Common myeloid progenitor, CD34-positive (primary cell): ENCODE results near the gene PRR18. TPM values are rescaled to one million over a fixed set of nuclear protein-coding genes. Genes with fewer than 3 reads are reported as not detected.
A peak's percentile ranks its signal among the peaks of the same experiment; 100 is the strongest.

Source experiments
- CTCF ChIA-PET: fragments of 350-600 bp; sonication (Branson Sonifier 250); formaldehyde crosslinking; loops from one replicate; lab custom pipeline; 2021; ENCODE audit warnings: antibody characterized with exemption; lab: Charles Lee
- POLR2A ChIA-PET: fragments of 350-600 bp; sonication (Branson Sonifier 250); formaldehyde crosslinking; loops from one replicate; lab custom pipeline; 2021; ENCODE audit warnings: antibody characterized with exemption; lab: Charles Lee
- DNase-seq, 3 donors: peaks; one replicate each; pipeline versions ENCODE4 v3.0.0 to v3.0.0-alpha.2; 2013
- H3K27ac ChIP-seq, 2 experiments: 1 replicate in 1 of 2; 2 replicates in 1 of 2; pipeline ENCODE4 v1.7.0; 2013; ENCODE audit warnings: inconsistent platforms in 2 of 2, low read length in 2 of 2, mild to moderate bottlenecking in 2 of 2, low read depth in 1 of 2, moderate library complexity in 1 of 2; ENCODE audit not compliant: severe bottlenecking in 2 of 2, insufficient read depth in 1 of 2, poor library complexity in 1 of 2
- H3K27me3 ChIP-seq, 5 experiments: replicated peaks in 2 of 5; 1 replicate in 3 of 5; 2 replicates in 2 of 5; pipeline versions ENCODE4 v1.6.1 to v1.7.0; 2013; ENCODE audit warnings: low read length in 4 of 5, mild to moderate bottlenecking in 2 of 5, moderate library complexity in 2 of 5, inconsistent platforms in 1 of 5; ENCODE audit not compliant: insufficient read depth in 5 of 5, control insufficient read depth in 4 of 5
- H3K36me3 ChIP-seq, 4 experiments: 1 replicate in 2 of 4; 2 replicates in 2 of 4; pipeline versions ENCODE4 v1.6.1 to v1.7.0; 2013; ENCODE audit warnings: low read length in 3 of 4, control low read depth in 1 of 4, mild to moderate bottlenecking in 1 of 4; ENCODE audit not compliant: control insufficient read depth in 4 of 4, insufficient read depth in 4 of 4
- H3K4me1 ChIP-seq, 4 experiments: 1 replicate in 3 of 4; 2 replicates in 1 of 4; pipeline versions ENCODE4 v1.6.1 to v1.7.1; 2013; ENCODE audit warnings: low read length in 3 of 4, mild to moderate bottlenecking in 3 of 4, control low read depth in 1 of 4, inconsistent platforms in 1 of 4, moderate library complexity in 1 of 4; ENCODE audit not compliant: control insufficient read depth in 4 of 4, insufficient read depth in 4 of 4; ENCODE audit errors: control extremely low read depth in 1 of 4
- H3K4me3 ChIP-seq, 7 experiments: 1 replicate in 4 of 7; 2 replicates in 3 of 7; pipeline versions ENCODE4 v1.5.1 to v1.7.0; 2013; ENCODE audit warnings: mild to moderate bottlenecking in 7 of 7, low read length in 6 of 7, moderate library complexity in 6 of 7, inconsistent platforms in 2 of 7, low read depth in 2 of 7, control low read depth in 1 of 7; ENCODE audit not compliant: insufficient read depth in 4 of 7, control insufficient read depth in 1 of 7; ENCODE audit errors: extremely low read depth in 1 of 7
- H3K9me3 ChIP-seq, 5 experiments: 1 replicate in 4 of 5; 2 replicates in 1 of 5; pipeline versions ENCODE4 v1.6.1 to v1.7.1; 2013; ENCODE audit warnings: low read length in 4 of 5, mild to moderate bottlenecking in 2 of 5, inconsistent platforms in 1 of 5, low read depth in 1 of 5, moderate library complexity in 1 of 5; ENCODE audit not compliant: control insufficient read depth in 4 of 5, insufficient read depth in 2 of 5; ENCODE audit errors: control extremely low read depth in 1 of 5
- WGBS: methylation state at CpG from one replicate; pipeline ENCODE4 v1.1.5; 2013; ENCODE audit not compliant: insufficient coverage; 5-methylcytosine and 5-hydroxymethylcytosine counted together
- polyA plus RNA-seq: library from polyadenylated mRNA; unstranded; fragments of 120-200 nt; gene quantifications from one replicate; pipeline ENCODE4 v1.2.1, GENCODE V29; 2013

Gene PRR18
- polyA plus RNA-seq, result 0.03 TPM

- CTCF ChIA-PET, result interaction anchor here (0.7 to 6.9 kb wide), 10 partner anchors 8 to 90 kb away, joined by 3 to 118 read pairs (median 5); no protein-coding TSS in a partner anchor
- DNase-seq, result peak in 1 of 3 donors; percentile 37
- peaks cover 0 to 65% (median 31%) of the 10 kb centered on the region in 5 experiments for H3K27me3 ChIP-seq
- 2% methylated on average over 58 of the region's 74 CpGs for WGBS
- no peak within 1 kb of the TSS for H3K27ac ChIP-seq
- peaks cover 0 to 20% (median 18%) of the 10 kb centered on the region in 4 experiments for H3K4me1 ChIP-seq
- POLR2A ChIA-PET, result no interaction called here
- peak within 1 kb of the TSS; percentile 22 to 72 (median 53) for H3K4me3 ChIP-seq
- H3K9me3 ChIP-seq, result no peaks in the 10 kb centered on the region
- no peaks in the 10 kb centered on the region for H3K36me3 ChIP-seq
Observed at GRCh38 chr6:166308033-166308768, at the start of gene PRR18. TSS of gene PRR18 (minus strand) at chr6:166308392. CDS start at chr6:166308142, 250 bp downstream.

- no peak for DNase-seq
- CTCF ChIA-PET, result interaction anchor here (1.4 kb wide), 1 partner anchor 25 kb away, joined by 3 read pairs; no protein-coding TSS in a partner anchor
- 100% methylated on average over 2 of the region's 5 CpGs for WGBS
Observed at GRCh38 chr6:166355552-166355951, 47.4 kb upstream of the PRR18 start.

GRCh38 chr6:166354965-166355364, 46.8 kb upstream of the PRR18 start:
- Histone ChIP-seq H3K27me3 (no peaks in the 10 kb centered on the region), H3K4me3 (no peak overlapping the region), H3K27ac (no peak overlapping the region), H3K36me3 (no peaks in the 10 kb centered on the region), H3K9me3 (peaks cover 0 to 9% (median 1%) of the 10 kb centered on the region in 5 experiments), H3K4me1 (peaks cover 0 to 2% (median 0%) of the 10 kb centered on the region in 4 experiments)
- POLR2A ChIA-PET, result interaction anchor here (0.6 kb wide), 1 partner anchor 20 kb away, joined by 4 read pairs; no protein-coding TSS in a partner anchor
- DNase-seq, result no peak
- CTCF ChIA-PET, result no interaction called here
- WGBS, result no CpG with 5 or more reads among the region's 4 CpGs

More at GRCh38 chr6:166355552-166355951, 47.4 kb upstream of the PRR18 start:
- Histone ChIP-seq H3K4me3 (no peak overlapping the region), H3K4me1 (peaks cover 0 to 2% (median 0%) of the 10 kb centered on the region in 4 experiments), H3K9me3 (peaks cover 0 to 5% (median 0%) of the 10 kb centered on the region in 5 experiments), H3K27me3 (no peaks in the 10 kb centered on the region), H3K36me3 (no peaks in the 10 kb centered on the region), H3K27ac (no peak overlapping the region)
- POLR2A ChIA-PET, result no interaction called here

- H3K9me3 ChIP-seq, result peaks cover 0 to 15% (median 3%) of the 10 kb centered on the region in 5 experiments
- 100% methylated on average over 3 of the region's 4 CpGs for WGBS
- H3K36me3 ChIP-seq, result no peaks in the 10 kb centered on the region
- H3K27ac ChIP-seq, result no peak overlapping the region
- ChIA-PET POLR2A (no interaction called here), CTCF (interaction anchor here (0.7 to 1.3 kb wide), 2 partner anchors 41 to 47 kb away, joined by 3 read pairs; no protein-coding TSS in a partner anchor)
- H3K4me1 ChIP-seq, result peaks cover 0 to 2% (median 0%) of the 10 kb centered on the region in 4 experiments
- no peak overlapping the region for H3K4me3 ChIP-seq
- H3K27me3 ChIP-seq, result no peaks in the 10 kb centered on the region
- DNase-seq, result no peak
Observed at GRCh38 chr6:166354143-166354542, 46.0 kb upstream of the PRR18 start.

- Histone ChIP-seq H3K27me3 (no peaks in the 10 kb centered on the region), H3K36me3 (no peaks in the 10 kb centered on the region), H3K4me3 (no peak overlapping the region), H3K27ac (no peak overlapping the region), H3K9me3 (peaks cover 0 to 15% (median 3%) of the 10 kb centered on the region in 5 experiments), H3K4me1 (peaks cover 0 to 2% (median 0%) of the 10 kb centered on the region in 4 experiments)
- DNase-seq, result no peak
- no CpG with 5 or more reads among the region's 1 CpG for WGBS
- ChIA-PET POLR2A (no interaction called here), CTCF (interaction anchor here (0.7 to 1.3 kb wide), 2 partner anchors 40 to 47 kb away, joined by 3 read pairs; no protein-coding TSS in a partner anchor)
Observed at GRCh38 chr6:166353507-166353906, 45.3 kb upstream of the PRR18 start.

- Histone ChIP-seq H3K27ac (no peak overlapping the region), H3K36me3 (no peaks in the 10 kb centered on the region), H3K4me3 (no peak overlapping the region), H3K9me3 (peaks cover 0 to 15% (median 3%) of the 10 kb centered on the region in 5 experiments), H3K27me3 (no peaks in the 10 kb centered on the region), H3K4me1 (peaks cover 0 to 2% (median 0%) of the 10 kb centered on the region in 4 experiments)
- POLR2A ChIA-PET, result no interaction called here
- CTCF ChIA-PET, result interaction anchor here (1.3 kb wide), 1 partner anchor 40 kb away, joined by 3 read pairs; no protein-coding TSS in a partner anchor
- no peak for DNase-seq
Observed at GRCh38 chr6:166352923-166353322, 44.7 kb upstream of the PRR18 start.
